K562 (cell line): ENCODE measurements around the gene NDUFB10. TPM values are rescaled to one million over a fixed set of nuclear protein-coding genes. Genes with fewer than 3 reads are reported as not detected.

Experiments used
- HCFC1 ChIP-seq: IDR thresholded peaks from 2 replicates; pipeline ENCODE4 v1.6.1; 2012; ENCODE audit warnings: low read depth, low read length, improper control_type of control experiment
- MCM3 ChIP-seq: fragments of 450-650 bp; IDR thresholded peaks from 2 replicates; pipeline ENCODE4 v1.6.1; 2016
- MED1 ChIP-seq: sonication (generic); formaldehyde crosslinking; IDR thresholded peaks from 2 replicates; pipeline ENCODE4 v1.8.1; 2023; ENCODE audit warnings: missing genetic modification reagents, borderline replicate concordance
- MEF2D ChIP-seq: conservative IDR thresholded peaks from 2 replicates; pipeline ENCODE4 v1.6.1; 2016; ENCODE audit warnings: low read depth, missing genetic modification characterization, missing compliant biosample characterization
- MTA2 ChIP-seq: fragments of 450-650 bp; IDR thresholded peaks from 2 replicates; pipeline ENCODE4 v1.6.1; 2016; ENCODE audit warnings: low read depth
- POLR2B ChIP-seq: fragments of 450-650 bp; IDR thresholded peaks from 2 replicates; pipeline ENCODE4 v1.6.1; 2018; ENCODE audit warnings: low read depth; ENCODE audit not compliant: partially characterized antibody
- RBM34 ChIP-seq: fragments of 200-400 bp; formaldehyde crosslinking; IDR thresholded peaks from 2 replicates; pipeline ENCODE4 v1.6.1; 2018; ENCODE audit warnings: low read length, borderline replicate concordance; ENCODE audit not compliant: insufficient read depth
- RFX1 ChIP-seq: fragments of 450-650 bp; IDR thresholded peaks from 2 replicates; pipeline ENCODE4 v1.6.1; 2016; ENCODE audit warnings: mild to moderate bottlenecking, moderate library complexity
- ZFP30 ChIP-seq: fragments of 250-450 bp; sonication (Bioruptor Pico); IDR thresholded peaks from 2 replicates; pipeline ENCODE4 v1.8.0; 2022; ENCODE audit warnings: moderate library complexity, mild to moderate bottlenecking, inconsistent platforms, borderline replicate concordance
- ZNF274 ChIP-seq: IDR thresholded peaks from 2 replicates; pipeline ENCODE4 v1.6.1; 2011; ENCODE audit warnings: low read depth, mild to moderate bottlenecking, low read length, moderate library complexity, borderline replicate concordance
- ZNF766 ChIP-seq: fragments of 200-800 bp; sonication (Bioruptor generic); conservative IDR thresholded peaks from 2 replicates; pipeline ENCODE4 v1.6.1; 2016; ENCODE audit warnings: missing genetic modification characterization, missing compliant biosample characterization
- ZNF79 ChIP-seq: fragments of 250-450 bp; sonication (Bioruptor Pico); IDR thresholded peaks from 2 replicates; pipeline ENCODE4 v1.4.0; 2020; ENCODE audit warnings: low read depth, mild to moderate bottlenecking, moderate library complexity
- polyA plus RNA-seq, 8 experiments: library from polyadenylated mRNA; depleted of rRNA in 4 of 8; stranded (reverse) in 5 of 8; unstranded in 3 of 8; fragments of >200 nt; fragmentation: Nextera tagmentation in 2 of 8; fragmentation: Illumina TruSeq in 1 of 8; extraction: Ambion mirVana in 2 of 8; extraction: Trizol in 1 of 8; gene quantifications; 2 replicates each; pipeline versions ENCODE4 v1.2.1 to v1.2.3, GENCODE V29; 2011 to 2014; ENCODE audit warnings: inconsistent platforms in 1 of 8, missing spikeins in 1 of 8
- total RNA-seq, 7 experiments: library from RNA; depleted of rRNA in 6 of 7; stranded (reverse); fragments of >200 nt in 6 of 7; fragmentation: Illumina TruSeq in 2 of 7; extraction: Trizol in 2 of 7; gene quantifications; 2 replicates each; pipeline versions ENCODE4 v1.2.1 to v1.2.3, GENCODE V29; 2011 to 2021; ENCODE audit warnings: low replicate concordance in 1 of 7
- TF ChIP-seq, protein P1 (sequence below), 2 experiments: IDR thresholded peaks in 1 of 2; conservative IDR thresholded peaks in 1 of 2; 2 replicates each; pipeline ENCODE4 v1.6.1; 2016; ENCODE audit warnings: low read depth in 2 of 2, mild to moderate bottlenecking in 1 of 2, missing compliant biosample characterization in 1 of 2, missing genetic modification characterization in 1 of 2, moderate library complexity in 1 of 2
- TF ChIP-seq, protein P2 (sequence below): fragments of 250-450 bp; sonication (Bioruptor Pico); IDR thresholded peaks from 2 replicates; pipeline ENCODE4 v1.5.0; 2021; ENCODE audit warnings: mild to moderate bottlenecking, moderate library complexity
- TF ChIP-seq, protein P3 (sequence below): fragments of 250-450 bp; sonication (Bioruptor Pico); IDR thresholded peaks from 2 replicates; pipeline ENCODE4 v1.4.0; 2020; ENCODE audit warnings: mild to moderate bottlenecking, moderate library complexity
- TF ChIP-seq, protein P4 (sequence below): sonication (generic); formaldehyde crosslinking; IDR thresholded peaks from 2 replicates; pipeline ENCODE4 v1.8.1; 2022; ENCODE audit warnings: missing genetic modification reagents

Gene NDUFB10
- total and polyA plus RNA-seq, 9 of the 15 experiments (the other 6 are each of a cell fraction or from before 2014, with no cell fraction given), result 69.3 to 527 (median 161) TPM

DNA sequence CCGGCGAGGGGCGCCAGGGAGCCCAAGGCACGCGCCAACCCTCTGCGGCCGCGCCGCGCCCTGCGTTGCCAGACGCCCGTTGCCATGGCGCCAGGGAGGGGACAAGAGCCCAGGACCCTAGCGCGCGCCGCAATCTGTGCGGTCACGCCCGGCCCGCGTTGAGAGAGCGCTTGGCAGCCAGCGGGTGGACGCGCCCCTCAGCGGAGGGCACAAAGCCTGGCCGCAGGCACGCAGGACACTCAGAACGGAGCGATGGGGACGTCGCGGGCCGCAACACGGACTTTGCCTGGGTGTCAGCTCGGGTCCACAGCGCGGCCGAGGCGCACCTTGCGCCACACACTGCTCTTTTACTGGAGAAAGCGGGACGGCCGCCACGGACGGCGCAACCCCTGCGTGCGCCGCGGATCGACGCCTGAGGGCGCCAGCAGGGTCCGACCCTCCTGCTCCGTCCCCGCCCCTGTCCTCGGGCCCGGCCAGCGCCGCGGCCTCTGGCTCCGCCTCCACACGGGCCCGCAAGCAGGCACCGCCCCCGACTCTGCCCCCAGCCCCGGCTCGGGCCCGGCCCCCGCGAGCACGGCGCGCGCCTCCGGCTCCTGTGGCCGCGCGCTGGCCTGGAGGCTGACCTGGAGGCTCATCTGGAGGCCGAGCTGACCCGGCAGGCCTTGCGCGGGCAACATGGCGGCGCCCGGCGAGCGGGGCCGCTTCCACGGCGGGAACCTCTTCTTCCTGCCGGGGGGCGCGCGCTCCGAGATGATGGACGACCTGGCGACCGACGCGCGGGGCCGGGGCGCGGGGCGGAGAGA is 24.4 kb downstream of the NDUFB10 start, which contains the start of gene GFER (continued):
- TF ChIP-seq, protein P1, sequence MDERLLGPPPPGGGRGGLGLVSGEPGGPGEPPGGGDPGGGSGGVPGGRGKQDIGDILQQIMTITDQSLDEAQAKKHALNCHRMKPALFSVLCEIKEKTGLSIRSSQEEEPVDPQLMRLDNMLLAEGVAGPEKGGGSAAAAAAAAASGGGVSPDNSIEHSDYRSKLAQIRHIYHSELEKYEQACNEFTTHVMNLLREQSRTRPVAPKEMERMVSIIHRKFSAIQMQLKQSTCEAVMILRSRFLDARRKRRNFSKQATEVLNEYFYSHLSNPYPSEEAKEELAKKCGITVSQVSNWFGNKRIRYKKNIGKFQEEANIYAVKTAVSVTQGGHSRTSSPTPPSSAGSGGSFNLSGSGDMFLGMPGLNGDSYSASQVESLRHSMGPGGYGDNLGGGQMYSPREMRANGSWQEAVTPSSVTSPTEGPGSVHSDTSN (CRISPR knock-in tag; IDR thresholded peaks at IDR 0.05; ENCODE audit: low read depth), result no peak
- TF ChIP-seq, protein P1 (tag; conservative IDR thresholded peaks at IDR 0.05; ENCODE audit: low read depth), result no peak
- TF ChIP-seq, protein P2, sequence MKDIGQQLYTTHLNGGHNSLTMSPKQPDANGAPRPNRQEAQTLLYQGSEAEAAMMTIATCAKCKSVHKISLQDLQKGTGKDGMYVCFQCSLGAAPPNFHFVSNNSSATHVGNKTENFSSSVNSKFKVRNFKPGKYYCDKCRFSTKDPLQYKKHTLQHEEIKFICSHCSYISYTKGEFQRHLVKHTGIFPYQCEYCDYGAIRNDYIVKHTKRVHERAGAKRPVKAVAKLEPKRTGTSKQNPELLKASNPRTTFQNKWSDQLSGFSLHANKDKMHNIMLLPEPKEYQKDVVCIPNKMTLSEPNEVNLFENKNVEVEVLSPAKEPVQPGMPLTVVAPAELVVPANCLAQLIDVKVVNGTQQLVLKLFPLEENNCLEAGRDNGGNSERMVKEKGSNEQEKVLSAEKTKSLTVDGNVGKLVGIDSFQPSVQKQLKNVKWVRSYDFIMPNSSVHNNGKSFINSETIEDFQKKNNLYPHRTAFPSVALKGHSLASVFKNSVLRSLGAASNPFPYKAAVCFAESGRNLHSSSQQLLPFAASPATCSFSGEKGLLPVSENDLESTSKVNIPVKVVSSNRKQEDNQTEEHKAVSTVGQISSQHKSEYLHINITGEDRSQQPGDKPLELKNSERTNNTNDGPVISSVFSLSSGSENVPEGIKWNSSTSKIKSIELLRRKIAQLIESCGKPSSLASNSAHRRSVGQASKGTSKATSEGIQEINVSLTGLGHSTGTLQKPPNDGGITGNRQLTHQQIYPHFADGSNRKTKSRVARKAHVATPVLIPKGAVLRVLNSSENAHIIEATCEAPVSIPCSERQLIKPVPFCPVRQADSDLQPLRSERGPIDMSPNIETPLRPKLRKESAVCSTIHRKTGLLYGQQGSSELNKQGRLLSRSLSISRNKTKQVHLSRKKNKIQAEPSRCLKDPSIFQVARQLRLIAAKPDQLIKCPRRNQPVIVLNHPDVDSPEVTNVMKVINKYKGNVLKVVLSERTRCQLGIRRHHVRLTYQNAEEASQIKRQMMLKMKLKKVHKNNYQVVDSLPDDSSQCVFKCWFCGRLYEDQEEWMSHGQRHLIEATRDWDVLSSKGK (CRISPR knock-in tag), result no peak
- TF ChIP-seq RFX1 (peak; percentile 91), MTA2 (no peak), HCFC1 (peak; percentile 76), MED1 (no peak), MCM3 (no peak), MEF2D (no peak), RBM34 (0 out of 2 replicates have a peak, but pooled peaks have one; percentile 94), ZFP30 (CRISPR knock-in tag) (no peak), ZNF274 (no peak), ZNF766 (CRISPR knock-in tag) (peak; percentile 94), POLR2B (no peak), ZNF79 (CRISPR knock-in tag) (no peak)
- TF ChIP-seq, protein P3, sequence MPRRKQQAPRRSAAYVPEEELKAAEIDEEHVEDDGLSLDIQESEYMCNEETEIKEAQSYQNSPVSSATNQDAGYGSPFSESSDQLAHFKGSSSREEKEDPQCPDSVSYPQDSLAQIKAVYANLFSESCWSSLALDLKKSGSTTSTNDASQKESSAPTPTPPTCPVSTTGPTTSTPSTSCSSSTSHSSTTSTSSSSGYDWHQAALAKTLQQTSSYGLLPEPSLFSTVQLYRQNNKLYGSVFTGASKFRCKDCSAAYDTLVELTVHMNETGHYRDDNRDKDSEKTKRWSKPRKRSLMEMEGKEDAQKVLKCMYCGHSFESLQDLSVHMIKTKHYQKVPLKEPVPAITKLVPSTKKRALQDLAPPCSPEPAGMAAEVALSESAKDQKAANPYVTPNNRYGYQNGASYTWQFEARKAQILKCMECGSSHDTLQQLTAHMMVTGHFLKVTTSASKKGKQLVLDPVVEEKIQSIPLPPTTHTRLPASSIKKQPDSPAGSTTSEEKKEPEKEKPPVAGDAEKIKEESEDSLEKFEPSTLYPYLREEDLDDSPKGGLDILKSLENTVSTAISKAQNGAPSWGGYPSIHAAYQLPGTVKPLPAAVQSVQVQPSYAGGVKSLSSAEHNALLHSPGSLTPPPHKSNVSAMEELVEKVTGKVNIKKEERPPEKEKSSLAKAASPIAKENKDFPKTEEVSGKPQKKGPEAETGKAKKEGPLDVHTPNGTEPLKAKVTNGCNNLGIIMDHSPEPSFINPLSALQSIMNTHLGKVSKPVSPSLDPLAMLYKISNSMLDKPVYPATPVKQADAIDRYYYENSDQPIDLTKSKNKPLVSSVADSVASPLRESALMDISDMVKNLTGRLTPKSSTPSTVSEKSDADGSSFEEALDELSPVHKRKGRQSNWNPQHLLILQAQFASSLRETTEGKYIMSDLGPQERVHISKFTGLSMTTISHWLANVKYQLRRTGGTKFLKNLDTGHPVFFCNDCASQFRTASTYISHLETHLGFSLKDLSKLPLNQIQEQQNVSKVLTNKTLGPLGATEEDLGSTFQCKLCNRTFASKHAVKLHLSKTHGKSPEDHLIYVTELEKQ, result no peak
- TF ChIP-seq, protein P4, sequence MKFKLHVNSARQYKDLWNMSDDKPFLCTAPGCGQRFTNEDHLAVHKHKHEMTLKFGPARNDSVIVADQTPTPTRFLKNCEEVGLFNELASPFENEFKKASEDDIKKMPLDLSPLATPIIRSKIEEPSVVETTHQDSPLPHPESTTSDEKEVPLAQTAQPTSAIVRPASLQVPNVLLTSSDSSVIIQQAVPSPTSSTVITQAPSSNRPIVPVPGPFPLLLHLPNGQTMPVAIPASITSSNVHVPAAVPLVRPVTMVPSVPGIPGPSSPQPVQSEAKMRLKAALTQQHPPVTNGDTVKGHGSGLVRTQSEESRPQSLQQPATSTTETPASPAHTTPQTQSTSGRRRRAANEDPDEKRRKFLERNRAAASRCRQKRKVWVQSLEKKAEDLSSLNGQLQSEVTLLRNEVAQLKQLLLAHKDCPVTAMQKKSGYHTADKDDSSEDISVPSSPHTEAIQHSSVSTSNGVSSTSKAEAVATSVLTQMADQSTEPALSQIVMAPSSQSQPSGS (CRISPR knock-in tag), result no peak
